Astrocyte of the cerebellum (primary cell): Measurements from ENCODE around the gene NPFFR1.

ENCODE experiments used
- DNase-seq: peaks from one replicate; pipeline ENCODE4 v3.0.0-alpha.2; 2011; ENCODE audit warnings: low read depth
- H3K4me3 ChIP-seq: 2 replicates; pipeline ENCODE4 v1.5.1; 2011; ENCODE audit warnings: mild to moderate bottlenecking, low read depth, low read length, moderate library complexity
- CTCF ChIP-seq: IDR thresholded peaks from 2 replicates; pipeline ENCODE4 v1.5.1; 2012; ENCODE audit warnings: low read length, low read depth, moderate library complexity, mild to moderate bottlenecking; ENCODE audit errors: missing control alignments
- in situ Hi-C: cut with HindIII; loops from 2 replicates; pipeline ENCODE4 v1.10.0; 2017; ENCODE audit warnings: low sequenced_read_pairs

NPFFR1 gene

GRCh38 chr10:70309661-70310060 lies 25.9 kb upstream of the NPFFR1 start:
- H3K4me3 ChIP-seq: no peak overlapping the region
- in situ Hi-C loops: no loop called here
- DNase-seq: no peak
- no peak for TF ChIP-seq CTCF

GRCh38 chr10:70308121-70309060 lies 24.6 kb upstream of the NPFFR1 start:
- no peak for DNase-seq
- no peak for TF ChIP-seq CTCF
- in situ Hi-C loops: no loop called here
- H3K4me3 ChIP-seq: no peak overlapping the region

GRCh38 chr10:70306886-70307520 lies 23.2 kb upstream of the NPFFR1 start:
- DNase-seq: no peak
- no peak for TF ChIP-seq CTCF
- H3K4me3 ChIP-seq: no peak overlapping the region
- in situ Hi-C loops: no loop called here

GRCh38 chr10:70306181-70306705 lies 22.4 kb upstream of the NPFFR1 start:
- TF ChIP-seq CTCF: no peak
- in situ Hi-C loops: no loop called here
- H3K4me3 ChIP-seq: no peak overlapping the region
- DNase-seq: no peak

GRCh38 chr10:70303730-70304129 lies 19.9 kb upstream of the NPFFR1 start:
- in situ Hi-C loops: no loop called here
- H3K4me3 ChIP-seq: no peak overlapping the region
- DNase-seq: no peak
- TF ChIP-seq CTCF: no peak

GRCh38 chr10:70302292-70302691 lies 18.5 kb upstream of the NPFFR1 start:
- no peak for TF ChIP-seq CTCF
- H3K4me3 ChIP-seq: no peak overlapping the region
- no peak for DNase-seq
- in situ Hi-C loops: no loop called here
